Neural cell (in vitro differentiated cells): ENCODE results near the gene SLC24A3. TPM values are rescaled to one million over a fixed set of nuclear protein-coding genes. Genes with fewer than 3 reads are reported as not detected.

Experiments used
- H2AFZ ChIP-seq: fragments of 200-600, 300-800 bp; sonication (generic), shearing (Covaris generic); 2 replicates; pipeline ENCODE4 v1.6.0; 2014; ENCODE audit warnings: low read depth, mild to moderate bottlenecking, antibody characterized with exemption, low read length, moderate library complexity
- H3F3A ChIP-seq: fragments of 200-600 bp; shearing (Covaris generic); 2 replicates; pipeline ENCODE4 v1.6.1; 2016; ENCODE audit warnings: mild to moderate bottlenecking, moderate library complexity, mixed read lengths, antibody characterized with exemption, low read length; ENCODE audit not compliant: insufficient read depth, poor library complexity, severe bottlenecking
- H3K27ac ChIP-seq: fragments of 200-600, 300-800 bp; sonication (generic), shearing (Covaris generic); 2 replicates; pipeline ENCODE4 v1.5.1; 2014; ENCODE audit warnings: mild to moderate bottlenecking, low read length, moderate library complexity
- H3K27me3 ChIP-seq: fragments of 300-800, 200-600 bp; sonication (generic), shearing (Covaris generic); 2 replicates; pipeline ENCODE4 v1.6.0; 2014; ENCODE audit warnings: mild to moderate bottlenecking, low read depth, low read length, moderate library complexity; ENCODE audit not compliant: insufficient read depth
- H3K36me3 ChIP-seq: fragments of 300-800, 200-600 bp; sonication (generic), shearing (Covaris generic); 2 replicates; pipeline ENCODE4 v1.5.1; 2014; ENCODE audit warnings: mild to moderate bottlenecking, antibody characterized with exemption, low read length, moderate library complexity; ENCODE audit not compliant: insufficient read depth
- H3K4me2 ChIP-seq: fragments of 300-800, 200-600 bp; sonication (generic), shearing (Covaris generic); 2 replicates; pipeline ENCODE4 v1.6.0; 2014; ENCODE audit warnings: mild to moderate bottlenecking, low read length
- H3K4me3 ChIP-seq: fragments of 300-800, 200-600 bp; sonication (generic), shearing (Covaris generic); 2 replicates; pipeline ENCODE4 v1.5.1; 2014; ENCODE audit warnings: mild to moderate bottlenecking, low read length, moderate library complexity
- H3K79me2 ChIP-seq: fragments of 200-600 bp; shearing (Covaris generic); replicated peaks from 2 replicates; pipeline ENCODE4 v1.6.0; 2014; ENCODE audit warnings: mild to moderate bottlenecking, low read length, moderate library complexity; ENCODE audit not compliant: insufficient read depth
- H3K9ac ChIP-seq: fragments of 300-800, 200-600 bp; sonication (generic), shearing (Covaris generic); 2 replicates; pipeline ENCODE4 v1.6.1; 2016; ENCODE audit warnings: mild to moderate bottlenecking, low read length, mixed read lengths
- H3K9me2 ChIP-seq: fragments of 200-600 bp; shearing (Covaris generic); 2 replicates; pipeline ENCODE4 v1.6.1; 2016; ENCODE audit warnings: mild to moderate bottlenecking, low read length, mixed read lengths; ENCODE audit not compliant: insufficient read depth
- H3K9me3 ChIP-seq: fragments of 200-600, 300-800 bp; sonication (generic), shearing (Covaris generic); 2 replicates; pipeline ENCODE4 v1.6.1; 2016; ENCODE audit warnings: mild to moderate bottlenecking, mixed run types, low read length, moderate library complexity, mixed read lengths
- H4K20me1 ChIP-seq: fragments of 200-600 bp; shearing (Covaris generic); 2 replicates; pipeline ENCODE4 v1.6.1; 2016; ENCODE audit warnings: mild to moderate bottlenecking, mixed run types; ENCODE audit not compliant: insufficient read depth
- CTCF ChIP-seq: fragments of 450-650 bp; IDR thresholded peaks from 2 replicates; pipeline ENCODE4 v1.5.1; 2014; ENCODE audit warnings: antibody characterized with exemption, mild to moderate bottlenecking, moderate library complexity; ENCODE audit not compliant: poor library complexity, severe bottlenecking
- EP300 ChIP-seq: fragments of 450-650 bp; conservative IDR thresholded peaks from 2 replicates; pipeline ENCODE4 v1.6.1; 2014; ENCODE audit warnings: antibody characterized with exemption, mild to moderate bottlenecking, moderate library complexity; ENCODE audit not compliant: poor library complexity, severe bottlenecking
- EZH2 ChIP-seq: fragments of 200-600, 300-800 bp; shearing (Covaris generic), sonication (generic); IDR thresholded peaks from 2 replicates; pipeline ENCODE4 v1.6.1; 2014; ENCODE audit warnings: antibody characterized with exemption, low read length, borderline replicate concordance, mild to moderate bottlenecking; ENCODE audit not compliant: insufficient read depth, poor library complexity, severe bottlenecking
- MXI1 ChIP-seq: fragments of 450-650 bp; conservative IDR thresholded peaks from 2 replicates; pipeline ENCODE4 v1.6.1; 2014; ENCODE audit warnings: antibody characterized with exemption, mild to moderate bottlenecking; ENCODE audit not compliant: poor library complexity, severe bottlenecking
- POLR2AphosphoS5 ChIP-seq: IDR thresholded peaks from 2 replicates; pipeline ENCODE4 v1.6.1; 2012
- RAD21 ChIP-seq: fragments of 450-650 bp; conservative IDR thresholded peaks from 2 replicates; pipeline ENCODE4 v1.6.1; 2014; ENCODE audit warnings: antibody characterized with exemption, mild to moderate bottlenecking, moderate library complexity
- REST ChIP-seq: IDR thresholded peaks from 2 replicates; pipeline ENCODE4 v1.6.1; 2012; ENCODE audit warnings: borderline replicate concordance
- SMC3 ChIP-seq: fragments of 450-650 bp; conservative IDR thresholded peaks from 2 replicates; pipeline ENCODE4 v1.6.1; 2014; ENCODE audit warnings: antibody characterized with exemption, mild to moderate bottlenecking, moderate library complexity; ENCODE audit not compliant: poor library complexity
- TAF1 ChIP-seq: IDR thresholded peaks from 2 replicates; pipeline ENCODE4 v1.6.1; 2012; ENCODE audit warnings: low read depth
- polyA plus RNA-seq: library from polyadenylated mRNA; depleted of rRNA; stranded (reverse); fragments of >200 nt; gene quantifications from 2 replicates; pipeline ENCODE4 v1.2.3, GENCODE V29; 2014

SLC24A3 gene
- polyA plus RNA-seq, 1 donor from 2014 or later, result 6.5 TPM

- Histone ChIP-seq H3K79me2 (no peaks in the 10 kb centered on the region), H3K27me3 (no peaks in the 10 kb centered on the region), H3K9me3 (no peaks in the 10 kb centered on the region), H3K36me3 (no peaks in the 10 kb centered on the region), H3F3A (no peaks in the 10 kb centered on the region), H3K27ac (no peak overlapping the region), H3K4me2 (no peak overlapping the region), H4K20me1 (no peaks in the 10 kb centered on the region), H3K4me3 (no peak overlapping the region), H3K9me2 (no peaks in the 10 kb centered on the region), H3K9ac (no peak overlapping the region), H2AFZ (no peak overlapping the region)
- no peak for TF ChIP-seq RAD21
- no peak for TF ChIP-seq TAF1
- TF ChIP-seq CTCF, result no peak
- no peak for TF ChIP-seq EZH2
- TF ChIP-seq EP300, result no peak
These were observed 101.1 kb downstream of the SLC24A3 start for GRCh38 chr20:19313342-19314069.

GRCh38 chr20:19314621-19315020, 102.2 kb downstream of the SLC24A3 start:
- H3K27ac ChIP-seq, result no peak overlapping the region
- H3K27me3 ChIP-seq, result no peaks in the 10 kb centered on the region
- H3F3A ChIP-seq, result no peaks in the 10 kb centered on the region
- no peaks in the 10 kb centered on the region for H4K20me1 ChIP-seq
- no peak overlapping the region for H3K4me2 ChIP-seq
- no peak overlapping the region for H3K9ac ChIP-seq
- TF ChIP-seq CTCF (no peak), MXI1 (no peak), SMC3 (no peak), EZH2 (no peak), POLR2AphosphoS5 (no peak), REST (no peak), RAD21 (no peak), EP300 (no peak), TAF1 (no peak)
- H2AFZ ChIP-seq, result no peak overlapping the region
- no peaks in the 10 kb centered on the region for H3K9me2 ChIP-seq
- no peaks in the 10 kb centered on the region for H3K36me3 ChIP-seq
- no peaks in the 10 kb centered on the region for H3K79me2 ChIP-seq
- H3K4me3 ChIP-seq, result no peak overlapping the region
- H3K9me3 ChIP-seq, result no peaks in the 10 kb centered on the region
